Effector CD8-positive, alpha-beta T cell (primary cell): Measurements from ENCODE around the gene PCDH9.

Experiments
- DNase-seq: peaks from one replicate; lab custom pipeline; 2025; lab: John Stamatoyannopoulos, UW

Gene PCDH9

DNA sequence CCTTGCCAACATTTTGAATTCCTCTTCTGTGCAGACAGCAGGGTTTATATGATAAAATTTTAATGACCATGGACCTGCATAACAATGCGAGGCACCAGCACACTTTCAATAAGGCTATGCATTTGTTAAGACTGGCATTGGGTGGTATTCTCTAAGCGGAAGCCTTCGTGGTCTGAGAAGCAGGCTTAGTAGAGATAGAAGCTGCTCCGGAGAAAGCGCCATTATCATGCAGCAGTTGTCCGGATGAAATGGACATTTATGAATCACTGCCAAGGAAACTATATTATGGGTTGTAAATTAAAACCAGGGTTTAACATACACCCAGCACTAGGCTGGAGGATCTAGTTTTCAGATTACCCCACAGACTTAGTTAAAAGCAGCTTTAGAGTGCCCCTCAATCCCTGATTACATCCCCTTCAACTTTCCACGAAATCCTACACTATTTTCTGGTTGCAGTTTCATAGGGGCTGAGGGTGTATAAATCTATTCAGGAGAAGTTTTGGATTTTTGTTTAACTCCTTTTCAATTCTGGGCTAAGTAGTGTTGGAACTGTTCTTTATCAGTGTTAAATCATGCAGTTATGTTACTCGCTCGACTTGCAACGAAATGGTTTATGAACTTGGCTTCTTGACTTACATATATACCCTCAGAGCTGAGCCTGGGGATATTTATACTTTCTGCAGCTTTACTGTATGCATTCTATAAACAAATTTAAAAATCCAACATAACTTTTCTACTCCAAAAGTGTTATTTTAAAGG lies 193.3 kb downstream of the PCDH9 start:
- no peak for DNase-seq

DNA sequence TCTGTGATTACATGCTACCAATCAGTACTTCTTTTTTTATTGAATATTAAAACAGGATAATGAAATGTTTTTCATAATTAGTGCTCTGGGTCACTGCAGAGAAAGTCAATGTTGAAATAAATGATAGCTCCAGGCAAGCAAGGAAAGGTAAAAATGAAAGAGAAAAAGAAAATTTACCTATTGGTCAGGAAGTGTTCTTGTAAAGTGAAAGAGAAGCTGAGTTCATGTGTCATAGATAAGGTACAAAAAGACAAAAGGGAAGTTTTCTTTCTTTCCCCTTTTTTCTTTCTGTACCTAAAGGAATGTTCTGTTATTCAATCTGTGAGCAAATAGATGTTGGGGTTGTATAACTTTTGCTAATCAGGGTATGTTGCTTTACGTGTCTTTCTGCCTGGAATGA lies 197.0 kb downstream of the PCDH9 start:
- DNase-seq, result no peak

DNA sequence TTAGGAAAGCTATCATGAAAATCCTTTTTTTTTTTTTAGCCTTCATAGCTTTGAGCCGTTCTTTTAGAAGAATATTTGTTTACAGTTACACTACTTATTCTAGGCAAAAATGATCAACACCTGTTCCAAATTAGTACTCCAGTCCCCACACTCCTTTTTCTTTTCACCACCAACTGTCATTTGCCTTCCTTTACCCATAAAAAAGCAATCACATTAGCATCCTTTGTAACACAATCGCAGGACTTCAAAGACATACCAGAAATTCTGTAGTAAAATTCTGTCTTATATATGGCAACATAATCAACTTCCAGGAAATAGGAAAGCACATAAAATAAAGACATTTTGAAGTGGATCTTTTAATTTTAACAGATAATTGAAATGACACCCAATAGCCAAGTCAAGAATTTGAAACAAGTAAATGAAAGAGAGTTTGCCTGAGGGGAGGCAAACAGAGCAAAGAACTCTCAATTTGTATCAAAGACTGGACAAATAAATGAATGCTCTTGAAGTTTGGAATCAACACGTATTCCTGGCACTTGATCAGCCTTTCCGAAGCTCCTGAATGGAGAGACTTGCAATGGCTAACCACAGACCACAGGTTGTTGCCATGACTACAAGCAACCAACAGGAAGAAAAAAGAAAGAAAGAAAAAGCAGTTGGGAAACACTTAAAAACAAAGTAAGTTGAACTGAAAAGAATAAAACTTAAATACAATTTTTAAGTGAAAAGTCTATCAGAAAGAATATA lies 206.8 kb downstream of the PCDH9 start:
- DNase-seq, result no peak

DNA sequence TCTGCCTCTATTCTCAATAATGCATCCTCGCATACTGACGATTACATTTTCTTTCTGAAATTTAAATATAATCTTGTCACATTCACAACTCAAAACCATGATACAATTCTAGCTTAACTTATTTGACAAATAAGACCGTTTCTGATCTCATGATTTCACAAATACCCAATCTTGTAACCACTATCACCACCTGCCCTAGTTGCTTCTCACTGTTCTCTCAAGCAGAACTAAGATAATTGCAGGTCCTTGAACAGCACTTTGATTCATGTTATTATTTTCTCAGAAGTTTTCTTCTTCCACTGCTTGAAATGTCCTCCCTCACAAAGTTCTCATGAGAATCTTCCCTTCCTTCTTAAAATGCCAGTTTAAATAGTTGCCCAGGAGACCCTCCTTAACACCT lies 211.4 kb downstream of the PCDH9 start:
- no peak for DNase-seq

DNA sequence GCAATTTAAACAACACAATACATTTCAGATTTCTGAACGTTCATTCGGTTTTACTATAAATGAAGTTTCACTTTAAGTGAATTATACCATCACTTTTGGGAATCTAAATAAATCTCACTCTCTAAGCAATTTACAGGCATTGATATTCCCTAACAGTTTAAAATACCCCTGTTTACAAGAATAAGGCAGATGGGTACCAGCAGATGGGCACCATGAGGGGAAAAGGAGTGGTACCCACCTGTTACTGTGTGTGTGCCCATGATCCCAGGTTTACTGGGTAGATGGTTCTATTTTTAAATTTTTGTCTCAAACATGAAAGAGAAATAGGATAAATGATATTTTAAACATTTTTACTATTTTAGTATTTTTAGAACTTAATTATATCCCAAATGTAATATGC lies 212.9 kb downstream of the PCDH9 start:
- DNase-seq, result no peak

DNA sequence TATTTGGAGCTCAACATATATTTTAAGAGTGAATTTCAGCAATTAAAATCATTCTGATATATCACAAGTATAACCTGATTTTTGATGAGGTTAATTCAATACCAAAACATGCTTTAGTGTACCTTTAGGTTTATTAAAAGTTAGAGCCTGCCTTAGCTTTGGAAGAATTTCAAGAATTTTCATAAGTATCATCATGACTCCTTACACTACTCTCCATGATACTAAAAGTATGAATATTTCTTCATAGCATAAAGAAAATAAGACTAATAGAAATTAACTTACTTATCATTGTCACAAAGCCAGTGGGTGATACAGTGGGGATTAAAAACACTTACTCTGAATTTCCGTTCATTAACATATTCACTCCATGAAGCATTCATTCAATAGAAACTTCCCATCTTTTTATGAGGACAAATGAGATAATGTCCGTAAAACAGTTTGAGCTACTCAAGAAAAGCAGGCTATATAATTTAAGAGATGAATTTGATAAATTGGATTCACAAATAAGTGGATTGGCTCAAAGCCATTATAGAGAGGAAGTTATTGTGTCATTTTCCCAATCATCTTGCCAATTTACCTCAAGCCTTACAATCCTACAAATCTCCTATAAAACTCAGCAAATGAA lies 214.0 kb downstream of the PCDH9 start:
- no peak for DNase-seq

DNA sequence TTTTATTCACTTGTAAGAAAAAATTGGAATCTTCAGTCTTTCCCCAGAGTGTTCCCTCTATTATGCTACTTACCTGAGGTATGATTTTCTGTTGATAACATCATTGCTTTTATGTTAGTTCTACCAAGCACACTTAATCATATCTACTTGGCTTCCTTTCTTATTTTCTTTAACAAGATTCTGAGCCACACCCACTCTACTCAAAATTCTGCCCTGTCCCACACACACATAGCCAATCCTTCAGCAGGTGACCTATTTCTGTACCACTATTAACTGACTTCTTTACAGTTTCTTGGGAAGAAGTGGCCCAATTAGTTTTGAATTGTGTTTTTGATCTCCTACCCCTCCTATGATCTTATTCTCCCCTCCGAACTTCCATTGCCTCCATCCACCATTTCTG lies 215.7 kb downstream of the PCDH9 start:
- DNase-seq, result no peak

DNA sequence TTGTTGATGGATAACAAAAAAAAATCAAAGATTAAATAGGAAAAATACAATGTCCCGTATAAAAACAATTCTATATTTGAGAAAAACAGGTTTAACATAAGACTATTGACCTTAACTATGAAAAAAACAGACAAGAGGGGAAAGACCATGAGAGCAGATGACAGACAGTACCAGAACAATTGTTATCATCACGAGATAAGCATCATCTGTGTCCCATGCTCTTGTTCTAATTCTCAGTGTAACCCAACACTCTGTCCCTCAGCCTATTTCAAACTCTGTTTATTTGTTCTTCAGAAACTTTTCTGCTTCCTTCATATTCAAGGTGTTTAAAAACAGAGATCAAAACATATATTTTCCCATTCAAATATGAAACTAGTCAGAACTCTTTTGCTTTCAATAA lies 216.4 kb downstream of the PCDH9 start:
- DNase-seq, result no peak

DNA sequence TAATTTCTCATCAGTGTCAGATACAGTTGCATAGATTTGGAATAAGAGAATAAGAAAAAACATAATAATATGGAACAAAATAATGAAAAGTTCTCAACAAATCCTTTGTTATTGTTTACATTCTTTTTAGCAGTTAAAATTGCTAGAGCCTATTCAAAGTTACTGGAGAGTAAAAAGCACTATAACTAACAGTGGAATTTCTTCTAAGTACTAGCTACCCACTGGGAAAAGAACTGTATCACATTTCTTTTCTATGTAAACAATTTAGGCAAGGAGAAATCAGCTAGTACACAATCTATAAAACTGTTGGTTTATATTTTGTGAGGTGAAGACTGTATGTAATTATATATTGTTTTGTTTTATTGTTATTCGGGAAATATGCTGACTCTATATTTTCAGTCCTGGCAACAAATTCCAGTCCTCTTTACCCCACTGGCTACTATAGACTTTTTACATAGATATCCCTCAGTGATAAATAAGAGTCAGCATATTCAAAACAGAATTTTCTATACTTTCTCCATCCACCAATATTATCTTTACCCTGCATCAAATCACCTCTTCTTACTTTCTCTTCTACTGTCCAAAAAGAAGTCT lies 222.0 kb downstream of the PCDH9 start:
- DNase-seq, result no peak

DNA sequence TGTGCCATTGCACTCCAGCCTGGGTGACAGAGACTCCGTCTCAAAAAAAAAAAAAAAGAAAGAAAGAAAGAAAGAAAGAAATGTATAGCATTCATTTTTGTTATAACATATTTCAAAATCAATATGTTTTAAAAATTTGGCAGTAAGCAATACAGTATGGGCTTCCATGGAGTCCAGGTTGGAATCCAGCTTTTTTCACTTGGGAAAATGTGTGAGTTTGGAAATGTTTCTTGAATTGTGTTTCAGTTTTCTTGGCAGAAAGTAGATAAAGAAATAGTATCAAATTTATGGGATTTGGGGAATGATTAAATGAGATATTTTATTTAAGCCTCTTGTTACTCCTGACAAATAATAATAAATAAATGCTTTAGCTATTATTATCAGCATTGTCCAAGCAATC lies 225.6 kb downstream of the PCDH9 start:
- DNase-seq, result no peak

DNA sequence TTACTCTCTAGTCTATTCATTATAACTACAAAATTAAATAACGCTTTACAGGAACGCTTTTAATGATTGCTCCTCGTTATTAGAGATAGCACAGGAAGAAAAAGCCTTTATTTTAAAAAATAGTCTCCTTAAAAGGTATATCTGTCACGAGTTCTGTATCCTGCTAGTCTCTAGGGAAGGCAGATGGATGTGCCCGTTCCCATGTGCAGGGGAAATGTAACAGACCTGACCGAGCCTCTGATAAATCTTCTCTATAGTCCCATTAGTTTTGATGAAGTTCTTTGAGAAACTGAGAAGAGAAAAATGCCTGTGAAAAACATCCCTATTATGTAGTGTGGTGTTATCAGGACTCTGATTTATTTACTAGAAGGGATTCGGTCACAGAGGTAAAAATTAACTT lies 226.4 kb downstream of the PCDH9 start:
- DNase-seq, result no peak

DNA sequence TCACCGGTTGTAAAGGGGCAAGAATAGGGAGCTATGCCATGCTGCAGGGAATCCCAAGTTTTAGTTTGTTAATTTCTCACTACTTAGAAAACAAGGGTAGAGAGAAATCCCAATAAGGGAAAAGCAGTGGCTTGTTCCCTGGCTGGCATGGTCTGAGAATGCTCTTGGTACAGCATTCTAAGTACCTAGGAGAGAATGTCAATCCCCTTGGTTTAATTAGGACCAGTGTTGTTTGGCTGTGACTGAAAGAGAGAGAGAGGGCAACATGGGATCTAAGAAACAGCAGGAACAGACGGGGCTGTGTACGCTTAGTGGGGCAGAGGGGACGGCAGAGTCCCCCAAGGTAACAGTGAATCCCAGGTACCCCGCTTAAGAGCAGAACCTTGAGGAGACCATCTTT lies 228.8 kb downstream of the PCDH9 start:
- no peak for DNase-seq

DNA sequence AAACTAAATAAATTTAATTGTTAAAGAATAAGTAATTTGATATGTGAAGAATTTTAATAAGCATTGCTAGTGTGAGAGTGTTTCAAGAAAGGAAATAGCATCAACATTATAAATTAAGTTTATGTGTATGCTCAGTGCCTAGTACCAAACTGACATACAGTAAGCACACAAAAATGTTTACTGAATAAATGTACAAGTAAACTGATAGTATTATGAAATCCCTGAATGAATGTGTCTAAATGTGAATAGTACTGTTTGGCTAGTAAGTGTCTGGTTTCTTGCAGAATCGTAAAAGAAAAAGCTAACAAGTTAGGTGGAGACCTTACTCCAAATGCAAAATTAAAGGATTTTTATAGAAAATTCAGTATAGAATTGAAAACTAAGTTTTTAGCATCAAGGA lies 233.6 kb downstream of the PCDH9 start:
- DNase-seq, result no peak

DNA sequence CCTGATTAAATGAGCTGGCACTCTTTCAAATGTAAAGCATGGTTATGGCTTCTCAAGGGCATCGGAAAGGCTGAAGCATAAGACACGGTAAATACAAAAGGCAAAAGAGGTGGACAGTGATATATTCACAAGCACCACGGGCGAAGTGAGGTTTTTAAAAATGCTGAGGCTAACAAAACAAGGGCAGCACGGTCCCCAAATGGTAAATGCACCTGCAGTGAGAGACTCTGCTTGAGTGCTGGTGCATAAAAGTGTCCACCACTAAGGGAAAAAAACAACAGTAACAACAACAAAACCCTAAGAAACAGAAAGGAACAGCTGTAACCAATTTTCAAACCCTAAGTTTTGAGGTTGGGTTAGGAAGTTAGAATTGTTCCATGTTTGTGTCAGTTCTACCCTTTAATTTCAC lies 234.9 kb downstream of the PCDH9 start:
- no peak for DNase-seq

DNA sequence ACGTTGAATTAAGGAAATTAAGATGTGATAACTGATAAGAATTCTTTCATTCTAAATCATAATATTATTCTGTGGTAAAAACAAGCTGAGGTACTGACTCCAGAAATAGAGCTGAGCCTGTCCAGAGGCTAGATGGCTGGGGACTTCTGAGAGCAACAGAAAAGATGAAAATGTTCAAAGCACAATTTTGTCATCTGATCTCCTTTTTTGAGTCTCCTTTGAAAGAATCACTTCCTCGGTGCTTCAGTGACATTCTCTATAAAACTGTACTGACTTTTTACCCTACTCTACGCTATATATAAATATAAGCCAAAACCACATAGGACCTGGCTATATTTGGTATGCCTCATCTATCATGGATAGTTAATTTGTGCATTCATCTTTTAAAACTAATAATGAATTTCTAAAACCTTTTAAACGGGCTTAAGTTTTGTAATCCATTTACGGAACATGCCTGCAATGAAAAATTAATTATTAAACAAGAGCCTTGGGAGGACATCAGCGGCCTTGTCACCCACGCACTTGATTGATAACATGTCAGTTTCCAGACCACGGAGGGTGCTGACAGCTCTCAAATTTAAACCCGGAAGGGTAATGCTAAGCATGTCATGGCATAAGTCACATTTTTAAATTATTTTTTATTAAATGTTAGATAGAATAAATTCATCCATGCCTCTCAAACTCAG lies 235.5 kb downstream of the PCDH9 start:
- no peak for DNase-seq

DNA sequence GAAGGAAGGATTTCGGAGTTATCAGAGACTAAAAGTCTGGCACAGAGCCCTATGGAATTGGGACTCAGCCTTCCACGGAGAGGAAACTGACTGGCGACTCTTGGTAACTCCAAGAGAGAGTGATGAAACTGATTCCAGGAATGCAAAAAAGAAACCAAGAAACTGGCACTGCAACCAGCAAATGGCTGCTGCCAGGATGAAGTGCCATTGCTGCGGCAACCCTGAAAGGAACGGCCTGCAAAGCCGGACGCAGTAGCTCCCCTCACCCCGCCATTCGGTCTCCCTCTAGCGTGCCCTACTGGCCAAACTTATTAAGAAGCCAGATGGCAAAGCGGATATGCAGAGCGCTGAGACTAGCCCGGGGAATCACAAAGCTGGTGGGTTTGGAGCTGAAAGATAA lies 236.0 kb downstream of the PCDH9 start:
- no peak for DNase-seq

DNA sequence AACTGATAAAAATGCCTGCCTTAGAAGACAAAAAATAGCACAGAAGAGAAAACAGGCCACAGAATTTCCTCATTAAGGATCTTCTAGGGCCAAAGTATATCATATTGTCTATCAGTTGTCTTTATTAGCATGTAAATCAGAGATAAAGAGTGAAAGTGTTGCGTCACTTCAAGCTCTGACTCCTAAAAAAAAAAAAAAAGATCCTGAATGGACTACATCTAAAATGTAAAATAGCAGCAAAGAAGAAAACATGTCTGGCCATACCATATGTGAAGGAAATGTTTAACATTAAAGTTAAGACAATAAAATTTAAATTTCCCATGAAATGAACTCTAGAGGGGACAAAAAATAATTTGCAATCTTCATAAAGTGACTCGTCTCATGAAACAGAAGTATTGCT lies 237.4 kb downstream of the PCDH9 start:
- DNase-seq, result no peak

DNA sequence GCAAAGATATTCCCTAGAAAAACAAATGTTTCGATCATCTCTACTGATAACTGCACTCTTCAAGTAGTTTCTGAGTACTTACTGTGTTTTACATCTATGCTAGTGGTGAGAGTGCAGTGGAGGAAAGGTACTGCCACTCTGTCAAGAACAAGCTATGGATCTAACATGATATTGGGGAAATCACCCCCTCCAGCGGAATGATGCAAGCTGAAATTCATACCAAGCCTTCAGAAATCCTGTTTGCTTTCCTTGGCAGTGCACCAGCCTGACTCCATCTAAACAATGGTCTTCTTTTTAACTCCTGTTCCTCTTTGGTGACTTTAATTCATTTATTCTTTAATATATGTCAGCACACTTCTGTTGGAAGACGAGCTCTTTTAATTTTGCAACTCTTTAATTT lies 238.0 kb downstream of the PCDH9 start:
- no peak for DNase-seq

DNA sequence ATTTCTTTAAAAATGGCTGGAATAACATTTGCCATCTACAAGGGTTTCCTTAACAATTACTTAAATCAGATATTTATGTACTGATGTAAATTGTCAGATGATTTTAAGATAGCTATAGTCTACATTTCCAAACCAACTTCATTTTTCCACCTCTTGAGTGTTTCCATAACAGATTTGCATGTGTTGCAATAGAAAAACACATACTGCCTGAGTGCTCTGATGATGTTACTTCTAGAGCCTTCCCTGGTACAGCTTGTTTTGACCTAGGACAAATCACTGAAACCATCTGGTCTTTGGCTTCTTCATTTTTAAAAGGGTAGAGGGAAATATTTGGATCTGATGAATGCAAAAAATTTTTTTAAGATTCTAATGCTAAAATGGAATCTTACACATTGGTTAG lies 245.9 kb downstream of the PCDH9 start:
- no peak for DNase-seq

DNA sequence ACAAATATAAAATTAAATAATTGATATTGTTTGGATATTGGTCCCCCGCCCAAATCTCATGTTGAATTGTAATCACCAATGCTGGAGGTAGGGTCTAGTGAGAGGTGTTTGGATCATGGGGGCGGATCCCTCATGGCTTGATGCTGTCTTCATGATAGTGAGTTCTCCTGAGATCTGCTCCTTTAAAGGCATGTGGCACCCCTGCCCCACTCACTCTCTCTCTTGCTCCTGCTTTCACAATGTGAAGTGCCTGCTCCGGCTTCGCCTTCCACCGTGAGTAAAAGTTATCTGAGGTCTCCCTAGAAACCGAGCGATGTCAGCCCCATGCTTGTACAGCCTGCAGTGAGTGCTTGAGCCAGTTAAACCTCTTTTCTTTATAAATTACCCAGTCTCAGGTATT lies 248.2 kb downstream of the PCDH9 start:
- no peak for DNase-seq

DNA sequence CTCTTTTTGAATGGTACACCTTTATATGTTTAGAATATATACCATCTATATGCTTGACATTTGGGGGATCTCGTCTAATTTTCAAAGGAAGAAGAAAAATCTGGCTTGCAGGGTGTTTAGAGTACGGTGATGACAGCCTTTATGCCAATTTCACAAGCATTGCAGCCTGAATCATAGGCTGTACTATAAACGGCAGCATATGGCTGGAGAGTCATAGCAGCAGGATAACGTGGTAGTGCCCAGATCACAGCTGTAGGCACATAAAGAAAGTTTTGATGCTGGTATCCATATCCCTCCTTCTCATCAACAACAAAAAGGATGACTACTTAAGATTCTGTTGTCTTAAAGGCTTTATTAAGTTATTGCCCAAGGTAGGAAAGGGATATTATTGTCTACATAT lies 253.0 kb downstream of the PCDH9 start:
- DNase-seq, result no peak

DNA sequence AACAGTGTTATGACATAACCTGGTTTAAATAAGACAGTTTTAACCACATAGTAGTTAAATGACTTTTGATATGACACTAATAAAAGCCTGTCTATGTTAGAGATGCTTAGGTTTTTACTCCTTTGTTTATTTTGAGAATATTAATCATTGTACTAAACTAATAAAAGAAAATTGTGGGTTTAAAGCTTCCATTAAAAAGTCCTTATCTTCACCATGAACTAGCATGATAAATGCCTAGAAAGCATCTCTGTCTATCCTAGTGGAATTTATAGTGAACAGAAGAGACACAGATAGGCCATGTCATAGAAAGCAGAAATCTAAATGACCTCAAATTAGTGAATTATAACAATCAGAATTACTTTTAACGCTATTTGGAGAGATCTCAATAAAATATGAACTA lies 255.2 kb downstream of the PCDH9 start:
- no peak for DNase-seq
